H9 (cell line): Measurements from ENCODE around the gene KRTAP12-2. TPM values are rescaled to one million over a fixed set of nuclear protein-coding genes. Genes with fewer than 3 reads are reported as not detected.

ENCODE experiments used
- DNase-seq: peaks from one replicate; pipeline ENCODE4 v3.0.0-alpha.2; 2017
- H2AFZ ChIP-seq: one replicate; pipeline ENCODE4 v1.6.1; 2013; ENCODE audit warnings: mild to moderate bottlenecking, low read length, control low read depth, moderate library complexity
- H2AK5ac ChIP-seq: 2 replicates; pipeline ENCODE4 v1.6.1; 2013; ENCODE audit warnings: low read length, control low read depth, mixed read lengths; ENCODE audit not compliant: insufficient read length
- H2BK120ac ChIP-seq: one replicate; pipeline ENCODE4 v1.6.1; 2013; ENCODE audit warnings: low read depth, mild to moderate bottlenecking, low read length, control low read depth, inconsistent platforms; ENCODE audit not compliant: poor library complexity, severe bottlenecking
- H2BK12ac ChIP-seq: 2 replicates; pipeline ENCODE4 v1.6.1; 2013; ENCODE audit warnings: low read length, control low read depth, mixed read lengths, low read depth; ENCODE audit not compliant: insufficient read length
- H2BK15ac ChIP-seq: 2 replicates; pipeline ENCODE4 v1.6.1; 2013; ENCODE audit warnings: low read depth, low read length, control low read depth
- H2BK20ac ChIP-seq: one replicate; pipeline ENCODE4 v1.6.1; 2013; ENCODE audit warnings: low read depth, mild to moderate bottlenecking, low read length, control low read depth, inconsistent platforms; ENCODE audit not compliant: poor library complexity, severe bottlenecking
- H2BK5ac ChIP-seq: 2 replicates; pipeline ENCODE4 v1.6.1; 2013; ENCODE audit warnings: low read length, control low read depth, mixed read lengths; ENCODE audit not compliant: insufficient read length
- H3K14ac ChIP-seq: 2 replicates; pipeline ENCODE4 v1.6.1; 2013; ENCODE audit warnings: low read length, control low read depth; ENCODE audit not compliant: insufficient read depth
- H3K18ac ChIP-seq: 2 replicates; pipeline ENCODE4 v1.6.1; 2013; ENCODE audit warnings: low read depth, mild to moderate bottlenecking, mixed read lengths, low read length, control low read depth; ENCODE audit not compliant: insufficient read length
- H3K23ac ChIP-seq: 2 replicates; pipeline ENCODE4 v1.6.1; 2013; ENCODE audit warnings: low read length, control low read depth, mixed read lengths, low read depth; ENCODE audit not compliant: insufficient read length
- H3K23me2 ChIP-seq: 2 replicates; pipeline ENCODE4 v1.6.1; 2013; ENCODE audit warnings: low read depth, mild to moderate bottlenecking, mixed read lengths, low read length, control low read depth; ENCODE audit not compliant: insufficient read length, poor library complexity, severe bottlenecking
- H3K27ac ChIP-seq: 2 replicates; pipeline ENCODE4 v1.5.1; 2013; ENCODE audit warnings: low read length, control low read depth, mixed read lengths, low read depth; ENCODE audit not compliant: insufficient read length
- H3K27me3 ChIP-seq: 2 replicates; pipeline ENCODE4 v1.6.1; 2013; ENCODE audit warnings: low read length, control low read depth, inconsistent platforms; ENCODE audit not compliant: insufficient read depth
- H3K4ac ChIP-seq: 2 replicates; pipeline ENCODE4 v1.6.1; 2013; ENCODE audit warnings: low read depth, mild to moderate bottlenecking, control low read depth, inconsistent platforms, low read length, moderate library complexity
- H3K4me1 ChIP-seq: 2 replicates; pipeline ENCODE4 v1.6.1; 2013; ENCODE audit warnings: low read length, control low read depth, inconsistent platforms; ENCODE audit not compliant: insufficient read depth
- H3K4me2 ChIP-seq: 2 replicates; pipeline ENCODE4 v1.6.1; 2013; ENCODE audit warnings: low read length, control low read depth, mixed read lengths; ENCODE audit not compliant: insufficient read length, insufficient read depth
- H3K56ac ChIP-seq: 2 replicates; pipeline ENCODE4 v1.6.1; 2013; ENCODE audit warnings: low read depth, mild to moderate bottlenecking, mixed read lengths, low read length, control low read depth; ENCODE audit not compliant: insufficient read length
- H3K79me1 ChIP-seq: 2 replicates; pipeline ENCODE4 v1.6.1; 2013; ENCODE audit warnings: low read depth, mild to moderate bottlenecking, moderate library complexity, low read length, control low read depth, inconsistent platforms; ENCODE audit not compliant: insufficient read depth, poor library complexity, severe bottlenecking
- H3K79me2 ChIP-seq: 2 replicates; pipeline ENCODE4 v1.6.1; 2013; ENCODE audit warnings: low read length, control low read depth, inconsistent platforms; ENCODE audit not compliant: insufficient read depth
- H3K9ac ChIP-seq: 2 replicates; pipeline ENCODE4 v1.6.1; 2013; ENCODE audit warnings: low read length, control low read depth, mixed read lengths; ENCODE audit not compliant: insufficient read length; ENCODE audit errors: extremely low read depth
- H3K9me3 ChIP-seq: one replicate; pipeline ENCODE4 v1.6.1; 2013; ENCODE audit warnings: low read depth, low read length, inconsistent platforms; ENCODE audit not compliant: control insufficient read depth
- H3T11ph ChIP-seq: one replicate; pipeline ENCODE4 v1.6.1; 2013; ENCODE audit warnings: mild to moderate bottlenecking, low read length, control low read depth, inconsistent platforms
- H4K20me1 ChIP-seq: one replicate; pipeline ENCODE4 v1.6.1; 2013; ENCODE audit not compliant: control insufficient read depth, insufficient read length, insufficient read depth
- H4K5ac ChIP-seq: 2 replicates; pipeline ENCODE4 v1.6.1; 2013; ENCODE audit warnings: low read depth, mild to moderate bottlenecking, mixed read lengths, low read length, control low read depth; ENCODE audit not compliant: insufficient read length
- H4K8ac ChIP-seq: replicated peaks from 2 replicates; pipeline ENCODE4 v1.6.1; 2013; ENCODE audit warnings: low read length, control low read depth, mixed read lengths, low read depth; ENCODE audit not compliant: insufficient read length
- H4K91ac ChIP-seq: 2 replicates; pipeline ENCODE4 v1.6.1; 2013; ENCODE audit warnings: low read depth, mild to moderate bottlenecking, moderate library complexity, mixed read lengths, low read length, control low read depth; ENCODE audit not compliant: insufficient read length
- H3K27ac Mint-ChIP-seq, 3 experiments: 2 replicates in 2 of 3; 3 replicates in 1 of 3; pipeline ENCODE4 v1.8.0; 2020 to 2021; ENCODE audit warnings: mixed read lengths in 3 of 3, mild to moderate bottlenecking in 1 of 3, moderate library complexity in 1 of 3
- H3K27me3 Mint-ChIP-seq: 2 replicates; pipeline ENCODE4 v1.8.0; 2021; ENCODE audit warnings: low read depth, mild to moderate bottlenecking, moderate library complexity, mixed read lengths
- H3K36me3 Mint-ChIP-seq, 3 experiments: 2 replicates in 2 of 3; 3 replicates in 1 of 3; pipeline ENCODE4 v1.8.0; 2020 to 2021; ENCODE audit warnings: low read depth in 3 of 3, mixed read lengths in 3 of 3; ENCODE audit not compliant: insufficient read depth in 1 of 3
- H3K4me1 Mint-ChIP-seq, 2 experiments: 2 replicates each; pipeline ENCODE4 v1.8.0; 2020; ENCODE audit warnings: mixed read lengths in 2 of 2
- H3K4me3 Mint-ChIP-seq, 2 experiments: 2 replicates in 1 of 2; 3 replicates in 1 of 2; pipeline ENCODE4 v1.8.0; 2020 to 2021; ENCODE audit warnings: mild to moderate bottlenecking in 2 of 2, mixed read lengths in 2 of 2, moderate library complexity in 1 of 2
- H3K9me3 Mint-ChIP-seq, 2 experiments: 2 replicates in 1 of 2; 3 replicates in 1 of 2; pipeline ENCODE4 v1.8.0; 2020; ENCODE audit warnings: mild to moderate bottlenecking in 2 of 2, mixed read lengths in 2 of 2, moderate library complexity in 1 of 2
- CTCF ChIP-seq: fragments of 200-600 bp; sonication (generic); conservative IDR thresholded peaks from 3 replicates; pipeline ENCODE4 v1.8.0; 2021; ENCODE audit warnings: antibody characterized with exemption, mild to moderate bottlenecking
- WGBS: extraction: QIAGEN DNeasy Blood & Tissue Kit; methylation state at CpG from one replicate; pipeline ENCODE4 v1.1.7; 2013; ENCODE audit warnings: missing lambda C conversion rate, low lambda C conversion rate, mixed read lengths; ENCODE audit not compliant: insufficient read length; ENCODE audit errors: extremely low coverage; 5-methylcytosine and 5-hydroxymethylcytosine counted together
- total RNA-seq: library from RNA; stranded (reverse); gene quantifications from 2 replicates; pipeline ENCODE4 v1.2.1, GENCODE V29; 2021

Gene KRTAP12-2
- total RNA-seq, 1 experiment from 2014 or later: not detected

GRCh38 chr21:44618909-44619308, 47.8 kb downstream of the KRTAP12-2 start:
- no peak overlapping the region for H2AFZ ChIP-seq
- H2BK5ac ChIP-seq: no peak overlapping the region
- no peak overlapping the region for H4K5ac ChIP-seq
- H3K23ac ChIP-seq: no peak overlapping the region
- H3K4me2 ChIP-seq: no peak overlapping the region
- no peaks in the 10 kb centered on the region for H4K20me1 ChIP-seq
- no peak overlapping the region for H3K18ac ChIP-seq
- no peak overlapping the region for H2BK120ac ChIP-seq
- H2BK12ac ChIP-seq: no peak overlapping the region
- Mint-ChIP-seq H3K27ac (no peak overlapping the region), H3K9me3 (peaks cover 37 to 42% of the 10 kb centered on the region in 2 experiments), H3K27me3 (peaks cover 4% of the 10 kb centered on the region), H3K36me3 (peaks cover 12 to 34% (median 24%) of the 10 kb centered on the region in 3 experiments), H3K4me1 (peaks cover 27% of the 10 kb centered on the region in 2 experiments), H3K4me3 (no peak overlapping the region)
- no peak overlapping the region for H3K27ac ChIP-seq
- H3K27me3 ChIP-seq: no peaks in the 10 kb centered on the region
- H4K91ac ChIP-seq: no peak overlapping the region
- no peak for TF ChIP-seq CTCF
- H4K8ac ChIP-seq: no peak overlapping the region
- H2AK5ac ChIP-seq: no peak overlapping the region
- no peak overlapping the region for H2BK20ac ChIP-seq
- no peak overlapping the region for H3T11ph ChIP-seq
- H3K4me1 ChIP-seq: no peaks in the 10 kb centered on the region
- no peaks in the 10 kb centered on the region for H3K23me2 ChIP-seq
- no peak overlapping the region for H2BK15ac ChIP-seq
- H3K9me3 ChIP-seq: peaks cover 4% of the 10 kb centered on the region
- H3K79me1 ChIP-seq: no peaks in the 10 kb centered on the region
- no peak overlapping the region for H3K9ac ChIP-seq
- H3K4ac ChIP-seq: no peak overlapping the region
- no peaks in the 10 kb centered on the region for H3K79me2 ChIP-seq
- no peak for DNase-seq
- no CpG with 5 or more reads among the region's 3 CpGs for WGBS
- H3K56ac ChIP-seq: no peak overlapping the region
- no peak overlapping the region for H3K14ac ChIP-seq
